ENCODE measurements around the gene TINAGL1. TPM values are rescaled to one million over a fixed set of nuclear protein-coding genes. Genes with fewer than 3 reads are reported as not detected.

The TINAGL1 gene
- total RNA-seq, 1 experiment from 2014 or later = 162 TPM

DNA sequence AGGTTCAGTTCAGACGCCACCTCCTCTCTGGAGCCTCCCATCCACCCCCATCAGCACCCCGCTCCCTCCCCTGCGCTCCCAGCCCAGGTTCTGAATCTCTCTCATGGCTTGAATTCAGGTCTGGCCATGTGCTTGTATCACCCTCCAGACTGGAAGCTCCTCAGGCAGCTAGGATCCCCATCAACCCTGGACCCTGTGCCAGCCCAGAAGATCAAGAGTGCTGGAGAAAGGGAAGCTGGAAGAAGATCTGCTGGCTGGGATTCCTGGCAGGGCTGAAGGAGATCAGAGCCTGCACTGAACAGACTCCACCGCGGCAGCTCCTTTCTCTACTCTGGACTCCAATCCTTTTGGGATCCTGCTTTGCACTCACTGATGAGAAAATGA lies 11.7 kb upstream of the TINAGL1 start:
- peaks cover 41% of the 10 kb centered on the region for H3F3A ChIP-seq (ENCODE audit: insufficient read depth, low read depth)
- H3K4me3 ChIP-seq = no peak overlapping the region
- H3K27ac ChIP-seq = peak overlapping the region; percentile 93
- DNase-seq = no peak
- H3K27me3 ChIP-seq (ENCODE audit: insufficient read depth, low read depth) = no peaks in the 10 kb centered on the region
- no peak for TF ChIP-seq EZH2 (IDR thresholded peaks at IDR 0.05; ENCODE audit: low read depth)
- TF ChIP-seq, protein P1, sequence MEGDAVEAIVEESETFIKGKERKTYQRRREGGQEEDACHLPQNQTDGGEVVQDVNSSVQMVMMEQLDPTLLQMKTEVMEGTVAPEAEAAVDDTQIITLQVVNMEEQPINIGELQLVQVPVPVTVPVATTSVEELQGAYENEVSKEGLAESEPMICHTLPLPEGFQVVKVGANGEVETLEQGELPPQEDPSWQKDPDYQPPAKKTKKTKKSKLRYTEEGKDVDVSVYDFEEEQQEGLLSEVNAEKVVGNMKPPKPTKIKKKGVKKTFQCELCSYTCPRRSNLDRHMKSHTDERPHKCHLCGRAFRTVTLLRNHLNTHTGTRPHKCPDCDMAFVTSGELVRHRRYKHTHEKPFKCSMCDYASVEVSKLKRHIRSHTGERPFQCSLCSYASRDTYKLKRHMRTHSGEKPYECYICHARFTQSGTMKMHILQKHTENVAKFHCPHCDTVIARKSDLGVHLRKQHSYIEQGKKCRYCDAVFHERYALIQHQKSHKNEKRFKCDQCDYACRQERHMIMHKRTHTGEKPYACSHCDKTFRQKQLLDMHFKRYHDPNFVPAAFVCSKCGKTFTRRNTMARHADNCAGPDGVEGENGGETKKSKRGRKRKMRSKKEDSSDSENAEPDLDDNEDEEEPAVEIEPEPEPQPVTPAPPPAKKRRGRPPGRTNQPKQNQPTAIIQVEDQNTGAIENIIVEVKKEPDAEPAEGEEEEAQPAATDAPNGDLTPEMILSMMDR (conservative IDR thresholded peaks at IDR 0.05) = no peak
- peak overlapping the region; percentile 73; the same call in 1 of the 2 replicates for H3K4me2 ChIP-seq
- peaks cover 44% of the 10 kb centered on the region for H3K4me1 ChIP-seq (replicated peaks; ENCODE audit: insufficient read depth)
- H3K9me2 ChIP-seq (ENCODE audit: insufficient read depth) = no peaks in the 10 kb centered on the region
- no peaks in the 10 kb centered on the region for H4K20me1 ChIP-seq (ENCODE audit: insufficient read depth)
- CTCF ChIA-PET = interaction anchor here (0.5 to 0.6 kb wide), 2 partner anchors 139 to 724 kb away, joined by 3 to 5 read pairs; partner anchors contain the start of gene COL16A1
- POLR2A ChIA-PET (ENCODE audit: unreplicated experiment) = no interaction called here
- no peak overlapping the region for H2AFZ ChIP-seq
- peaks cover 10% of the 10 kb centered on the region; the same call in 1 of the 2 replicates for H3K9me3 ChIP-seq (ENCODE audit: insufficient read depth, low read depth)
- no TSS peak for BruUV-seq (replicated peaks)
- intact Hi-C loops (cut with micrococcal nuclease; ENCODE audit: unreplicated experiment) = loop anchor here (1.0 to 10.0 kb wide), 4 partner anchors 24 to 150 kb away; no protein-coding TSS in a partner anchor
- H3K36me3 ChIP-seq (ENCODE audit: low read depth) = no peaks in the 10 kb centered on the region
- H3K79me2 ChIP-seq (ENCODE audit: low read depth) = no peaks in the 10 kb centered on the region

DNA sequence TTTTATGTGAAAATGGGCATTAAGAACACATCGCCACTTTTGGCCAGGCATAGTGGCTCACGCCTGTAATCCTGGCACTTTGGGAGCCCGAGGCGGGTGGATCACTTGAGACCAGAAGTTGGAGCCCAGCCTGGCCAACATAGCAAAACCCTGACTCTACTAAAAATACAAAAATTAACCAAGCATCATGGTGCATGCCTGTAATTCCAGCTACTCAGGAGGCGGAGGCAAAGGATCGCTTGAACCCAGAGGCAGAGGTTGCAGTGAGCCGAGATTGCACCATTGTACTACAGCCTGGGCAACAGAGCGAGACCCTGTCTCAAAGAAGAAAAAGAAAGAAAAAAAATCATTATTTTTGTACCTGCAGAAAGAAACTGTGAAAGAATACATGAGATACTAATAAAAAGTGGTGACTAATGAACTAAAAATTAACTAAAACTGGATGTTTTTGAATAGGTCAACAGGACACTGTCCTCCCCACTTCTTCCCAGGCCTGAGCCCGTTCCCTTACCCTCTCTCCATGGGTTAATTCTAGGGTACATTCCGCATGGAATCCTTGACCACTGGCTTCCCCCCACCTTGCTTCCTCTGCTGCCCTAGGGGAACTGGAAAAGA lies 8.3 kb upstream of the TINAGL1 start:
- TF ChIP-seq, protein P1 (conservative IDR thresholded peaks at IDR 0.05) = no peak
- no peak for TF ChIP-seq EZH2 (IDR thresholded peaks at IDR 0.05; ENCODE audit: low read depth)
- Histone ChIP-seq H3K9me2 (ENCODE audit: insufficient read depth) (no peaks in the 10 kb centered on the region), H3K9me3 (ENCODE audit: insufficient read depth, low read depth) (no peaks in the 10 kb centered on the region), H3F3A (ENCODE audit: insufficient read depth, low read depth) (peaks cover 41% of the 10 kb centered on the region), H2AFZ (no peak overlapping the region), H3K27me3 (ENCODE audit: insufficient read depth, low read depth) (no peaks in the 10 kb centered on the region), H3K27ac (no peak overlapping the region), H3K4me1 (replicated peaks; ENCODE audit: insufficient read depth) (peaks cover 61% of the 10 kb centered on the region), H3K79me2 (ENCODE audit: low read depth) (peaks cover 13% of the 10 kb centered on the region), H3K36me3 (ENCODE audit: low read depth) (no peaks in the 10 kb centered on the region), H3K4me2 (no peak overlapping the region), H4K20me1 (ENCODE audit: insufficient read depth) (no peaks in the 10 kb centered on the region), H3K4me3 (no peak overlapping the region)
- no peak for DNase-seq
- POLR2A ChIA-PET (ENCODE audit: unreplicated experiment) = interaction anchor here (0.8 kb wide), 1 partner anchor 1285 kb away, joined by 6 read pairs; no protein-coding TSS in a partner anchor
- CTCF ChIA-PET = interaction anchor here (0.6 kb wide), 1 partner anchor 566 kb away, joined by 5 read pairs; no protein-coding TSS in a partner anchor
- intact Hi-C loops (cut with micrococcal nuclease; ENCODE audit: unreplicated experiment) = loop anchor here (10.0 kb wide), 1 partner anchor 147 kb away; no protein-coding TSS in a partner anchor
- no TSS peak for BruUV-seq (replicated peaks)

DNA sequence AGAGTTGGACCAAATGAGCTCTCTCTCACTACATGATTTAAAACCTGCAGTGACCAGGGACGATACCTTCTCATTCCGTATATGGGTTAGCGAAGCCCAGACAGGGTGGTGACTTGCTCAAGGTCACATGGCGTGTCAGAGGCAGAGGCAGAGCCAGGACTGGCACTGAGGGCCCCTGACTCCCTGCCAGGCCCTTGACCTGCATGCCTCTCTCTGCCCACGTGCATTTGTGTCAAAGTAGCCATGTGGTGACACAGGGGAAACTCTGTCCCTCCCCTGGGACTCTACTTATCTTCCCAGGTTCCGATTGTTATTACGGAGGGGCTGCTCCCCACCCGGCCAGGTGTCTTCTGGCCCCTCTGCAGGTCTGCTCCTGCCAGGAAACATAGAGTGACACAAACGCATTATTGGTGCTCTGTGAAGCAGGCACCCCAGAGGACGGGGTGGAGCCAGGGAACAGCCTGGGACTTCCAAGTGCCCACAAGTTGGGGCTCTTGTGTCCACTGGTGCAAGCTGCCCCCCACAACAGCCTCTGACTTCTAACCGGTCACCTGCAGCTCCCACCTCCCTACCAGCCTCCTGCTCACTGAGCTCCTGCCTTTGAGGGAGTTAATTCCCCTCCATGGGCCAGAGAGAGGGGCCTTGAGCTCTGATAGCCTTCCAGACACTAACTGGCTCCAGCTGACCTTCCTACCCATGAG lies 7.3 kb upstream of the TINAGL1 start:
- Histone ChIP-seq H3K36me3 (ENCODE audit: low read depth) (no peaks in the 10 kb centered on the region), H2AFZ (no peak overlapping the region), H3K9me3 (ENCODE audit: insufficient read depth, low read depth) (no peaks in the 10 kb centered on the region), H3K4me2 (no peak overlapping the region), H3K9me2 (ENCODE audit: insufficient read depth) (no peaks in the 10 kb centered on the region), H3K4me3 (no peak overlapping the region), H3K27me3 (ENCODE audit: insufficient read depth, low read depth) (no peaks in the 10 kb centered on the region), H3K79me2 (ENCODE audit: low read depth) (peaks cover 17% of the 10 kb centered on the region), H3F3A (ENCODE audit: insufficient read depth, low read depth) (peaks cover 41% of the 10 kb centered on the region), H4K20me1 (ENCODE audit: insufficient read depth) (no peaks in the 10 kb centered on the region), H3K4me1 (replicated peaks; ENCODE audit: insufficient read depth) (peaks cover 60% of the 10 kb centered on the region), H3K27ac (no peak overlapping the region)
- POLR2A ChIA-PET (ENCODE audit: unreplicated experiment) = interaction anchor here (0.6 kb wide), 1 partner anchor 10 kb away, joined by 5 read pairs; no protein-coding TSS in a partner anchor
- BruUV-seq (replicated peaks) = no TSS peak
- intact Hi-C loops (cut with micrococcal nuclease; ENCODE audit: unreplicated experiment) = loop anchor here (10.0 kb wide), 1 partner anchor 146 kb away; no protein-coding TSS in a partner anchor
- DNase-seq = no peak
- TF ChIP-seq, protein P1 (conservative IDR thresholded peaks at IDR 0.05) = no peak
- TF ChIP-seq EZH2 (IDR thresholded peaks at IDR 0.05; ENCODE audit: low read depth) = no peak
- CTCF ChIA-PET = interaction anchor here (0.6 kb wide), 1 partner anchor 565 kb away, joined by 5 read pairs; no protein-coding TSS in a partner anchor
